HepG2 (cell line): ENCODE measurements around the gene GSKIP. TPM values are rescaled to one million over a fixed set of nuclear protein-coding genes. Genes with fewer than 3 reads are reported as not detected.
A peak's percentile ranks its signal among the peaks of the same experiment; 100 is the strongest.

Experiments used
- FLYWCH1 ChIP-seq: sonication (generic); formaldehyde crosslinking; IDR thresholded peaks from 2 replicates; pipeline ENCODE4 v1.8.1; 2023; ENCODE audit warnings: mild to moderate bottlenecking, missing genetic modification reagents
- GLI4 ChIP-seq: sonication (generic); formaldehyde crosslinking; IDR thresholded peaks from 2 replicates; pipeline ENCODE4 v1.5.1; 2020; ENCODE audit warnings: missing genetic modification reagents, mild to moderate bottlenecking, moderate library complexity, borderline replicate concordance
- JARID2 ChIP-seq: sonication (generic); formaldehyde crosslinking; IDR thresholded peaks from 2 replicates; pipeline ENCODE4 v1.8.1; 2023; ENCODE audit warnings: missing genetic modification reagents, inconsistent platforms; ENCODE audit not compliant: insufficient replicate concordance
- LRRFIP1 ChIP-seq: sonication (generic); formaldehyde crosslinking; conservative IDR thresholded peaks from 2 replicates; pipeline ENCODE4 v1.4.0; 2020; ENCODE audit warnings: missing genetic modification reagents
- MBD4 ChIP-seq: IDR thresholded peaks from 2 replicates; pipeline ENCODE4 v1.6.1; 2012; ENCODE audit warnings: low read length, inconsistent platforms, borderline replicate concordance
- MED13 ChIP-seq: sonication (generic); formaldehyde crosslinking; IDR thresholded peaks from 2 replicates; pipeline ENCODE4 v1.5.0; 2020; ENCODE audit warnings: missing genetic modification reagents
- MTA3 ChIP-seq: sonication (generic); formaldehyde crosslinking; IDR thresholded peaks from 2 replicates; pipeline ENCODE4 v1.4.0; 2020; ENCODE audit warnings: missing genetic modification reagents
- POLR2AphosphoS2 ChIP-seq: IDR thresholded peaks from 2 replicates; pipeline ENCODE4 v1.6.1; 2011; ENCODE audit warnings: low read depth, low read length, improper control_type of control experiment
- SMARCE1 ChIP-seq: fragments of 450-650 bp; IDR thresholded peaks from 2 replicates; pipeline ENCODE4 v1.6.1; 2017; ENCODE audit warnings: borderline replicate concordance
- STAG1 ChIP-seq: sonication (generic); formaldehyde crosslinking; IDR thresholded peaks from 2 replicates; pipeline ENCODE4 v1.4.0; 2020; ENCODE audit warnings: missing genetic modification reagents
- TBX3 ChIP-seq: fragments of 450-650 bp; IDR thresholded peaks from 2 replicates; pipeline ENCODE4 v1.6.1; 2017; ENCODE audit warnings: antibody characterized with exemption, mild to moderate bottlenecking, inconsistent platforms, borderline replicate concordance
- TEAD2 ChIP-seq: sonication (generic); formaldehyde crosslinking; IDR thresholded peaks from 2 replicates; pipeline ENCODE4 v1.9.0; 2021; ENCODE audit warnings: missing genetic modification reagents
- ZBTB44 ChIP-seq: sonication (generic); formaldehyde crosslinking; IDR thresholded peaks from 2 replicates; pipeline ENCODE4 v1.4.0; 2020; ENCODE audit warnings: missing genetic modification reagents
- ZNF143 ChIP-seq: sonication (generic); formaldehyde crosslinking; IDR thresholded peaks from 2 replicates; pipeline ENCODE4 v1.4.0; 2020; ENCODE audit warnings: missing genetic modification reagents
- ZNF160 ChIP-seq: sonication (generic); formaldehyde crosslinking; IDR thresholded peaks from 2 replicates; pipeline ENCODE4 v1.8.0; 2022; ENCODE audit warnings: mild to moderate bottlenecking, inconsistent platforms, missing genetic modification reagents
- ZNF318 ChIP-seq: sonication (generic); formaldehyde crosslinking; IDR thresholded peaks from 2 replicates; pipeline ENCODE4 v1.4.0; 2020; ENCODE audit warnings: mild to moderate bottlenecking, missing genetic modification reagents
- ZNF431 ChIP-seq: sonication (generic); formaldehyde crosslinking; IDR thresholded peaks from 2 replicates; pipeline ENCODE4 v1.9.0; 2022; ENCODE audit warnings: missing genetic modification reagents, low read depth, mild to moderate bottlenecking, borderline replicate concordance
- ZNF782 ChIP-seq: sonication (generic); formaldehyde crosslinking; IDR thresholded peaks from 2 replicates; pipeline ENCODE4 v1.4.0; 2020; ENCODE audit warnings: missing genetic modification reagents, mild to moderate bottlenecking, borderline replicate concordance
- polyA plus RNA-seq, 8 experiments: library from polyadenylated mRNA; depleted of rRNA in 3 of 8; stranded (reverse) in 7 of 8; unstranded in 1 of 8; fragments of >200 nt; fragmentation: Illumina TruSeq in 4 of 8; extraction: Trizol in 4 of 8; gene quantifications; 2 replicates each; pipeline versions ENCODE4 v1.2.1 to v1.2.3, GENCODE V29; 2011 to 2016; ENCODE audit warnings: low read depth in 4 of 8, missing spikeins in 1 of 8, mixed read lengths in 1 of 8; ENCODE audit not compliant: insufficient read depth in 1 of 8
- total RNA-seq, 5 experiments: library from RNA; depleted of rRNA; stranded (reverse); fragments of >200 nt; fragmentation: Illumina TruSeq; extraction: Trizol; gene quantifications; 2 replicates each; pipeline ENCODE4 v1.2.3, GENCODE V29; 2016; ENCODE audit warnings: low read depth in 1 of 5

GSKIP gene
- total and polyA plus RNA-seq, 2 of the 13 experiments (the other 11 are each of a cell fraction or from before 2014, with no cell fraction given) = 12.5 to 27.3 TPM

GRCh38 chr14:96391293-96392118 is 28.2 kb downstream of the GSKIP start (continued):
- TF ChIP-seq ZBTB44 (no peak), MED13 (CRISPR knock-in tag) (no peak), ZNF318 (CRISPR knock-in tag) (no peak), TBX3 (no peak), POLR2AphosphoS2 (no peak), ZNF431 (CRISPR knock-in tag) (no peak), MTA3 (CRISPR knock-in tag) (no peak), GLI4 (CRISPR knock-in tag) (no peak), SMARCE1 (no peak), ZNF160 (CRISPR knock-in tag) (0 out of 2 replicates have a peak, but pooled peaks have one; percentile 14), TEAD2 (CRISPR knock-in tag) (no peak), MBD4 (no peak), JARID2 (CRISPR knock-in tag) (no peak), ZNF143 (CRISPR knock-in tag) (no peak), STAG1 (no peak), ZNF782 (CRISPR knock-in tag) (peak; percentile 32; the same call in 1 of the 2 replicates), LRRFIP1 (CRISPR knock-in tag) (no peak), FLYWCH1 (CRISPR knock-in tag) (0 out of 2 replicates have a peak, but pooled peaks have one; percentile 56)
